Uterus (tissue), 2 donors: ENCODE results near the gene CLEC19A.

Experiments
- POLR2A ChIP-seq, 2 donors: fragments of 450-650 bp; IDR thresholded peaks; one replicate each; pipeline ENCODE4 v1.6.1; 2016; ENCODE audit warnings: antibody characterized with exemption in 2 of 2, mild to moderate bottlenecking in 1 of 2, moderate library complexity in 1 of 2
- TF ChIP-seq, protein P1 (sequence below), 4 experiments: fragments of 200-600 bp in 2 of 4; fragments of 450-650 bp in 2 of 4; sonication (generic) in 2 of 4; IDR thresholded peaks; one replicate each; pipeline ENCODE4 v1.5.1; 2016 to 2019; ENCODE audit warnings: antibody characterized with exemption in 4 of 4, mild to moderate bottlenecking in 2 of 4, moderate library complexity in 1 of 4

DNA sequence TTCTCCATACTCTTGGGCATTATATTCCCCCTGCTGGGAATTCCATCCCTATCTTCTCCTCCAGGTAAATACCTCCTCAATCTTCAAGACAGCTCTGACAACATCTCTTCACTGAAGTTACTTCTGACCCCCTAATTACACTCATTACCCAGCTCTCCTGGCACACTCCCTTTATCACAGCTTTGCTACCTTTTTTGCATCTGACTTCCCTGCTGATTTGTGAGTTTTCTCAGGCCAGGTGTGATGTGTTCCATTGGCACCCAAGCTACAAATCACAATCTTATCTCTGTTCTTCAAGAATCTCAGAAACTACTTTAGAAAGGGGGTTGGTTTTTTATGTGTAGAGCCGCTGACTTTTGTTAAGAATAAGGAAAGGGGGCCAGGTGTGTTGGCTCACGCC lies 14.0 kb downstream of the CLEC19A start:
- TF ChIP-seq, protein P1, sequence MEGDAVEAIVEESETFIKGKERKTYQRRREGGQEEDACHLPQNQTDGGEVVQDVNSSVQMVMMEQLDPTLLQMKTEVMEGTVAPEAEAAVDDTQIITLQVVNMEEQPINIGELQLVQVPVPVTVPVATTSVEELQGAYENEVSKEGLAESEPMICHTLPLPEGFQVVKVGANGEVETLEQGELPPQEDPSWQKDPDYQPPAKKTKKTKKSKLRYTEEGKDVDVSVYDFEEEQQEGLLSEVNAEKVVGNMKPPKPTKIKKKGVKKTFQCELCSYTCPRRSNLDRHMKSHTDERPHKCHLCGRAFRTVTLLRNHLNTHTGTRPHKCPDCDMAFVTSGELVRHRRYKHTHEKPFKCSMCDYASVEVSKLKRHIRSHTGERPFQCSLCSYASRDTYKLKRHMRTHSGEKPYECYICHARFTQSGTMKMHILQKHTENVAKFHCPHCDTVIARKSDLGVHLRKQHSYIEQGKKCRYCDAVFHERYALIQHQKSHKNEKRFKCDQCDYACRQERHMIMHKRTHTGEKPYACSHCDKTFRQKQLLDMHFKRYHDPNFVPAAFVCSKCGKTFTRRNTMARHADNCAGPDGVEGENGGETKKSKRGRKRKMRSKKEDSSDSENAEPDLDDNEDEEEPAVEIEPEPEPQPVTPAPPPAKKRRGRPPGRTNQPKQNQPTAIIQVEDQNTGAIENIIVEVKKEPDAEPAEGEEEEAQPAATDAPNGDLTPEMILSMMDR (IDR thresholded peaks at IDR 0.05), result no peak
- TF ChIP-seq POLR2A (IDR thresholded peaks at IDR 0.05), result no peak
